Measurements from ENCODE around the gene CHST4.

GRCh38 chr16:71514476-71514875, 11.8 kb upstream of the CHST4 start:
- TF ChIP-seq GATAD2A (IDR thresholded peaks at IDR 0.05), result no peak
- TF ChIP-seq DPF2 (IDR thresholded peaks at IDR 0.05), result no peak
- no peak for TF ChIP-seq TAF1 (IDR thresholded peaks at IDR 0.05; ENCODE audit: control insufficient read depth, extremely low read depth, insufficient read depth, low read length, severe bottlenecking)
- no peak for TF ChIP-seq FOXO4 (CRISPR knock-in tag; IDR thresholded peaks at IDR 0.05)

Data from K562 (cell line).